Neuronal stem cell (in vitro differentiated cells): ENCODE measurements around the gene MANF.
A peak's percentile ranks its signal among the peaks of the same experiment; 100 is the strongest.
"Not testable (repeated sequence)": the region's sequence is repeated elsewhere in the genome, so short reads cannot be mapped to it uniquely, and the experiment has no call there.

ENCODE experiments used
- DNase-seq: peaks from one replicate; pipeline ENCODE4 v3.0.0-alpha.2; 2013; ENCODE audit warnings: low spot score
- H2AFZ ChIP-seq: one replicate; pipeline ENCODE4 v1.6.1; 2013; ENCODE audit warnings: mild to moderate bottlenecking, low read length, inconsistent platforms
- H2AK5ac ChIP-seq: 2 replicates; pipeline ENCODE4 v1.6.1; 2013; ENCODE audit warnings: low read depth, mild to moderate bottlenecking, inconsistent platforms, low read length, moderate library complexity, mixed read lengths
- H2BK120ac ChIP-seq: 2 replicates; pipeline ENCODE4 v1.6.1; 2013; ENCODE audit warnings: low read depth, mild to moderate bottlenecking, inconsistent platforms, low read length, moderate library complexity, mixed read lengths
- H2BK12ac ChIP-seq: one replicate; pipeline ENCODE4 v1.6.1; 2013; ENCODE audit warnings: low read length, inconsistent platforms
- H2BK15ac ChIP-seq: 2 replicates; pipeline ENCODE4 v1.6.1; 2013; ENCODE audit warnings: mild to moderate bottlenecking, low read length, inconsistent platforms, mixed read lengths
- H2BK5ac ChIP-seq: one replicate; pipeline ENCODE4 v1.6.1; 2013; ENCODE audit warnings: inconsistent platforms, mild to moderate bottlenecking, low read length, moderate library complexity
- H3K14ac ChIP-seq: one replicate; pipeline ENCODE4 v1.6.1; 2013; ENCODE audit warnings: low read length, inconsistent platforms
- H3K18ac ChIP-seq: 2 replicates; pipeline ENCODE4 v1.6.1; 2013; ENCODE audit warnings: low read length, inconsistent platforms
- H3K23ac ChIP-seq: 2 replicates; pipeline ENCODE4 v1.6.1; 2013; ENCODE audit warnings: low read depth, mild to moderate bottlenecking, mixed read lengths, low read length, inconsistent platforms; ENCODE audit not compliant: poor library complexity
- H3K27ac ChIP-seq: replicated peaks from 3 replicates; pipeline ENCODE4 v1.5.1; 2013; ENCODE audit warnings: low read length, inconsistent platforms
- H3K27me3 ChIP-seq, 3 experiments: 2 replicates each; pipeline ENCODE4 v1.6.1; 2013; ENCODE audit warnings: low read length in 3 of 3, mild to moderate bottlenecking in 2 of 3, inconsistent platforms in 1 of 3, low read depth in 1 of 3, mixed read lengths in 1 of 3, moderate library complexity in 1 of 3; ENCODE audit not compliant: control insufficient read depth in 3 of 3, insufficient read depth in 3 of 3
- H3K36me3 ChIP-seq, 2 donors: replicated peaks in 1 of 2; 2 replicates each; pipeline ENCODE4 v1.6.1; 2013; ENCODE audit warnings: low read length in 2 of 2; ENCODE audit not compliant: control insufficient read depth in 2 of 2, insufficient read depth in 2 of 2
- H3K4ac ChIP-seq: 2 replicates; pipeline ENCODE4 v1.6.1; 2013; ENCODE audit warnings: inconsistent platforms, mild to moderate bottlenecking, low read length, moderate library complexity
- H3K4me1 ChIP-seq, 2 donors: 1 replicate in 1 of 2; 2 replicates in 1 of 2; pipeline ENCODE4 v1.6.1; 2013; ENCODE audit warnings: low read length in 2 of 2, low read depth in 1 of 2; ENCODE audit not compliant: control insufficient read depth in 2 of 2, insufficient read depth in 1 of 2
- H3K4me2 ChIP-seq: one replicate; pipeline ENCODE4 v1.6.1; 2013; ENCODE audit warnings: mild to moderate bottlenecking, low read length, inconsistent platforms; ENCODE audit not compliant: insufficient read depth, poor library complexity, severe bottlenecking
- H3K4me3 ChIP-seq, 2 donors: 2 replicates each; pipeline ENCODE4 v1.5.1; 2013; ENCODE audit warnings: low read length in 2 of 2, mild to moderate bottlenecking in 2 of 2, inconsistent platforms in 1 of 2, moderate library complexity in 1 of 2
- H3K79me1 ChIP-seq: one replicate; pipeline ENCODE4 v1.6.1; 2013; ENCODE audit warnings: low read depth, mild to moderate bottlenecking, inconsistent platforms, low read length, moderate library complexity
- H3K9ac ChIP-seq: one replicate; pipeline ENCODE4 v1.6.1; 2013; ENCODE audit warnings: mild to moderate bottlenecking, low read depth, low read length, inconsistent platforms; ENCODE audit not compliant: poor library complexity
- H3K9me3 ChIP-seq, 2 donors: replicated peaks in 1 of 2; 2 replicates each; pipeline versions ENCODE3 to v1.6.1; 2013; ENCODE audit warnings: low read length in 2 of 2, mild to moderate bottlenecking in 2 of 2, inconsistent platforms in 1 of 2, low read depth in 1 of 2, mixed read lengths in 1 of 2, moderate library complexity in 1 of 2; ENCODE audit not compliant: control insufficient read depth in 2 of 2, insufficient read depth in 1 of 2
- H4K8ac ChIP-seq: one replicate; pipeline ENCODE4 v1.6.1; 2013; ENCODE audit warnings: low read depth, mild to moderate bottlenecking, inconsistent platforms, low read length, moderate library complexity
- H4K91ac ChIP-seq: one replicate; pipeline ENCODE4 v1.6.1; 2013; ENCODE audit warnings: low read length, low read depth, mild to moderate bottlenecking, inconsistent platforms; ENCODE audit not compliant: poor library complexity
- WGBS, 2 donors: extraction: QIAGEN DNeasy Blood & Tissue Kit; methylation state at CpG; one replicate each; pipeline ENCODE4 v1.1.7; 2013; ENCODE audit warnings: missing lambda C conversion rate in 2 of 2, mixed read lengths in 1 of 2; ENCODE audit not compliant: insufficient read length in 2 of 2, insufficient replicate concordance in 1 of 2; ENCODE audit errors: extremely low coverage in 2 of 2; 5-methylcytosine and 5-hydroxymethylcytosine counted together

Gene MANF

DNA sequence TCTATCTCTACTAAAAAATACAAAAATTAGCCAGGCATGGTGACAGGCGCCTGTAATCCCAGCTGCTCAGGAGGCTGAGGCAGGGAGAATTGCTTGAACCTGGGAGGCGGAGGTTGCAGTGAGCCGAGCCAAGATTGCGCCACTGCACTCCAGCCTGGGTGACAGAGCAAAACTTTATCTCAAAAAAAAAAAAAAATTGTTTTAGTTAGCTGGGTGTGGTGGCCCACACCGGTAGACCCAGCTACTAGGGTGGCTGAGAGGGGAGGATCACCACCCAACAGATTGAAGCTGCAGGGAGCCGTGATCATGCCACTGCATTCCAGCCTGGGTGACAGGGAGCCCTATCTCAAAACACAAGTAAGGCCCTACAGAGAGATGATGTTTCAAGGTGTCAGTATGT is 2.2 kb downstream of the MANF start:
- not testable (repeated sequence) for H3K9me3 ChIP-seq, H3K14ac ChIP-seq, H3K18ac ChIP-seq, H3K27ac ChIP-seq, H3K23ac ChIP-seq, H3K9ac ChIP-seq, H4K8ac ChIP-seq, H3K79me1 ChIP-seq, DNase-seq, H2BK5ac ChIP-seq, H4K91ac ChIP-seq, H2BK12ac ChIP-seq, H3K4me2 ChIP-seq, H3K4ac ChIP-seq, H3K27me3 ChIP-seq, H2AFZ ChIP-seq, H2AK5ac ChIP-seq, H2BK15ac ChIP-seq, H2BK120ac ChIP-seq, H3K4me3 ChIP-seq
- Histone ChIP-seq H3K4me1 (peaks cover 15 to 24% of the 10 kb centered on the region in 2 donors), H3K36me3 (peaks cover 32 to 53% of the 10 kb centered on the region in 2 donors)
- no CpG with 5 or more reads among the region's 6 CpGs for WGBS, 2 donors

- no CpG with 5 or more reads among the region's 6 CpGs for WGBS, 2 donors
These were observed 3.4 kb downstream of the MANF start for GRCh38 chr3:51388286-51389029.

DNA sequence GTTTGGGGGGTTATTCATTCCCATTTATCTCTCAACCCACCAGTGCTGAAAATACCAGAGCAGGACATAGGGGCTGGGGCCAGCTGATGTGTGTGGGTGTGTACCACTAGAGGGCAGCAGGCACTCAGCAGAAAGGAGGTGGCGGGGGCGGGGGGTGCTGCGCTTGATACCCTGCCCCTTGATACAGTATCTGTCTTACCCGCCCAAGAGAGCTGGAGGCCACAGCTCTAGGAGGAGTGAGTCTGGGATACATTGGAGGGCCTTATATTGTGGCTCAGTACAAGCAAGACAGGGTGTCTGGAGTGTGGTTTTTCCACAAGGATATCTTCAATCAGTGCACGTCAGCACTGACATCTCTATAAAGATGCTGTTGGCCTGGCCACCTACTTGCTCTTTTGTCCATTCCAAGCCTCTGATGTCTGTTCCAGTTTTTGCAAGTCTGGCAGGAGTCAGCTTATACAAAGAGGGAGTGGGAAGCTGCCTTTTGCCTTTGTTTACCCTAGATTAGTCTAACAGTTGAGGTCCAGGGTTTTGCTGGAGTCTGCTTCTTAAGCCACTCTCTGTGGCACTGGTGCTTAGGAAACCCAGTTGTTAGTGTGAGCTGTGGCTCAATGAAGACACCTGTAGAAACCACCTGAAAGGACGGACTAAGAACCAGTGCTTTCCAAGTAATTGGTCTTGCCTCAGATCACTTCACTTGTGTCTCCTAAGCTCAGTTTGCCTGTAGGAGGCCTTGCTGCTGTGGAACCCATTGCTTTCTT is 4.5 kb downstream of the MANF start:
- H3K23ac ChIP-seq, result no peak overlapping the region
- no peak overlapping the region for H3K27ac ChIP-seq
- no peak overlapping the region for H2BK15ac ChIP-seq
- H2BK12ac ChIP-seq, result no peak overlapping the region
- peaks cover 53 to 76% of the 10 kb centered on the region in 2 donors for H3K36me3 ChIP-seq
- H2AK5ac ChIP-seq, result no peak overlapping the region
- H4K8ac ChIP-seq, result no peak overlapping the region
- H2AFZ ChIP-seq, result no peak overlapping the region
- peaks cover 15 to 30% of the 10 kb centered on the region in 2 donors for H3K4me1 ChIP-seq
- no peak overlapping the region for H3K18ac ChIP-seq
- peaks cover 15 to 25% of the 10 kb centered on the region in 2 donors for H3K9me3 ChIP-seq
- no CpG with 5 or more reads among the region's 6 CpGs for WGBS, 2 donors
- H2BK120ac ChIP-seq, result no peak overlapping the region
- no peak overlapping the region for H3K4ac ChIP-seq
- peaks cover 19% of the 10 kb centered on the region for H3K79me1 ChIP-seq
- no peak overlapping the region for H3K14ac ChIP-seq
- H2BK5ac ChIP-seq, result no peak overlapping the region
- no peaks in the 10 kb centered on the region for H3K27me3 ChIP-seq
- no peak overlapping the region for H3K4me2 ChIP-seq
- H3K4me3 ChIP-seq, result no peak overlapping the region
- no peak for DNase-seq
- no peak overlapping the region for H4K91ac ChIP-seq
- H3K9ac ChIP-seq, result no peak overlapping the region

More at GRCh38 chr3:51388286-51389029, 3.4 kb downstream of the MANF start:
- H2AK5ac ChIP-seq, result no peak overlapping the region
- H3K79me1 ChIP-seq, result peaks cover 16% of the 10 kb centered on the region
- no peak overlapping the region for H3K23ac ChIP-seq
- H2BK120ac ChIP-seq, result no peak overlapping the region
- H3K4me1 ChIP-seq, result peaks cover 15 to 27% of the 10 kb centered on the region in 2 donors
- H3K18ac ChIP-seq, result no peak overlapping the region
- no peak overlapping the region for H2BK15ac ChIP-seq
- H3K9ac ChIP-seq, result peak overlapping the region; percentile 24
- DNase-seq, result no peak
- H3K27me3 ChIP-seq, result no peaks in the 10 kb centered on the region
- peaks cover 44 to 65% of the 10 kb centered on the region in 2 donors for H3K36me3 ChIP-seq
- H2BK12ac ChIP-seq, result no peak overlapping the region
- H3K4ac ChIP-seq, result no peak overlapping the region
- no peak overlapping the region for H3K4me2 ChIP-seq
- no peak overlapping the region for H4K8ac ChIP-seq
- no peak overlapping the region for H2AFZ ChIP-seq
- H2BK5ac ChIP-seq, result no peak overlapping the region
- H3K4me3 ChIP-seq, result no peak overlapping the region
- H3K14ac ChIP-seq, result no peak overlapping the region
- H4K91ac ChIP-seq, result no peak overlapping the region
- no peak overlapping the region for H3K27ac ChIP-seq
- peaks cover 13 to 14% of the 10 kb centered on the region in 2 donors for H3K9me3 ChIP-seq
